Brain microvascular endothelial cell (primary cell): ENCODE measurements around the gene TRIM41.

Experiments
- DNase-seq: peaks from one replicate; pipeline ENCODE4 v3.0.0-alpha.2; 2020
- H3K27ac ChIP-seq: fragments of 250-450 bp; sonication (Bioruptor Pico); 2 replicates; pipeline ENCODE4 v1.5.1; 2020; ENCODE audit warnings: mild to moderate bottlenecking, moderate library complexity
- H3K27me3 ChIP-seq: fragments of 250-450 bp; sonication (Bioruptor Pico); replicated peaks from 2 replicates; pipeline ENCODE4 v1.5.1; 2020; ENCODE audit warnings: mild to moderate bottlenecking
- H3K36me3 ChIP-seq: fragments of 250-450 bp; sonication (Bioruptor Pico); replicated peaks from 2 replicates; pipeline ENCODE4 v1.5.1; 2020; ENCODE audit warnings: mild to moderate bottlenecking
- H3K4me3 ChIP-seq: 2 replicates; pipeline ENCODE4 v1.5.1; 2011; ENCODE audit warnings: low read depth, mild to moderate bottlenecking, control low read depth, low read length, moderate library complexity
- in situ Hi-C: cut with HindIII; loops from 2 replicates; pipeline ENCODE4 v1.10.0; 2017; ENCODE audit warnings: low sequenced_read_pairs, low pct_ligation_motif_present
- TF ChIP-seq, protein P1 (sequence below): IDR thresholded peaks from 2 replicates; pipeline ENCODE4 v1.5.1; 2011; ENCODE audit warnings: low read depth, mild to moderate bottlenecking, moderate library complexity, low read length, control low read depth, inconsistent platforms; ENCODE audit errors: missing control alignments

TRIM41 gene

DNA sequence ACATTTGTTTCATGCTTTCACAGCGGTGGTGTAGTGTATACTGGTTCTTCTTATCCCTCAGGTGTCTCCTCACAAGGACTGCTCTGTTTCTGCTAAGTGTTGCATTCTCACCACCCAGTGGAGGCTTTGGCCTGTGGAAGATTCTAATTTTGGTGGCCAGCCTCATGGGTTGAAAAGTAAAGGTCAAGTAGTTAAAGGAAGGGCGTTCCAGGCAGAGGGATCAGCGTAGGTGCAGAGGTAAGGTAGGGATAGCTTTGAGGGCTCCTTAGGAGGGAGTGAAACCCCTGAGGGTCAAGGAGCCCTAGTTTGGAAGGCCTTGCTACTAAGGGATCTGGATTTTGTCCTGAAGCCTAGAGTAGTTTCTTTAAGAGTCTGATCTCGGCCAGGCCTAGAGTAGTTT is 25.2 kb downstream of the TRIM41 start:
- H3K27ac ChIP-seq = peak overlapping the region; percentile 78

DNA sequence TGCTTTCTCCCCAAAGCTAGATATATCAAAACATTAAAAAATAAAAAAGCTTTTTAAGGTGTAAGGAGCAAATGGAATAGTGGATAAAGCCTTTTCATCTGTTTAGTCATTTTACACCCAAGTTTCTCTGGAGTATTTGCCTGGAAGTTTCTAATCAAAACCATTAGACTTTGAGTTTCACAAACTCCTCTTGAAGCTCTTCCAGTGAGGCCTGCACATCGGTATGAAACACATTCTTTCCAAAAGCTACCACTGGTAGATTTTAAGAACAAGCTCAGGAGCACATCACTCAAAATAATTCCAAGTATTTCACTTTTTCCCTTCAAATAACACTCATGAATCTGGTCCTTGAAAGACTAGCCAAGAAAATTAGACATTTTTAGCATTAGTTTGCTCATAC is 32.2 kb downstream of the TRIM41 start:
- Histone ChIP-seq H3K27me3 (no peaks in the 10 kb centered on the region), H3K27ac (no peak overlapping the region), H3K4me3 (no peak overlapping the region), H3K36me3 (peaks cover 22% of the 10 kb centered on the region)
- DNase-seq = no peak
- TF ChIP-seq, protein P1, sequence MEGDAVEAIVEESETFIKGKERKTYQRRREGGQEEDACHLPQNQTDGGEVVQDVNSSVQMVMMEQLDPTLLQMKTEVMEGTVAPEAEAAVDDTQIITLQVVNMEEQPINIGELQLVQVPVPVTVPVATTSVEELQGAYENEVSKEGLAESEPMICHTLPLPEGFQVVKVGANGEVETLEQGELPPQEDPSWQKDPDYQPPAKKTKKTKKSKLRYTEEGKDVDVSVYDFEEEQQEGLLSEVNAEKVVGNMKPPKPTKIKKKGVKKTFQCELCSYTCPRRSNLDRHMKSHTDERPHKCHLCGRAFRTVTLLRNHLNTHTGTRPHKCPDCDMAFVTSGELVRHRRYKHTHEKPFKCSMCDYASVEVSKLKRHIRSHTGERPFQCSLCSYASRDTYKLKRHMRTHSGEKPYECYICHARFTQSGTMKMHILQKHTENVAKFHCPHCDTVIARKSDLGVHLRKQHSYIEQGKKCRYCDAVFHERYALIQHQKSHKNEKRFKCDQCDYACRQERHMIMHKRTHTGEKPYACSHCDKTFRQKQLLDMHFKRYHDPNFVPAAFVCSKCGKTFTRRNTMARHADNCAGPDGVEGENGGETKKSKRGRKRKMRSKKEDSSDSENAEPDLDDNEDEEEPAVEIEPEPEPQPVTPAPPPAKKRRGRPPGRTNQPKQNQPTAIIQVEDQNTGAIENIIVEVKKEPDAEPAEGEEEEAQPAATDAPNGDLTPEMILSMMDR = no peak
- in situ Hi-C loops = no loop called here

More for the DNA sequence above, 25.2 kb downstream of the TRIM41 start:
- peak overlapping the region; percentile 88 for H3K4me3 ChIP-seq
- peaks cover 13% of the 10 kb centered on the region for H3K36me3 ChIP-seq
- DNase-seq = no peak
- no peaks in the 10 kb centered on the region for H3K27me3 ChIP-seq
- TF ChIP-seq, protein P1 = no peak
- in situ Hi-C loops = no loop called here

DNA sequence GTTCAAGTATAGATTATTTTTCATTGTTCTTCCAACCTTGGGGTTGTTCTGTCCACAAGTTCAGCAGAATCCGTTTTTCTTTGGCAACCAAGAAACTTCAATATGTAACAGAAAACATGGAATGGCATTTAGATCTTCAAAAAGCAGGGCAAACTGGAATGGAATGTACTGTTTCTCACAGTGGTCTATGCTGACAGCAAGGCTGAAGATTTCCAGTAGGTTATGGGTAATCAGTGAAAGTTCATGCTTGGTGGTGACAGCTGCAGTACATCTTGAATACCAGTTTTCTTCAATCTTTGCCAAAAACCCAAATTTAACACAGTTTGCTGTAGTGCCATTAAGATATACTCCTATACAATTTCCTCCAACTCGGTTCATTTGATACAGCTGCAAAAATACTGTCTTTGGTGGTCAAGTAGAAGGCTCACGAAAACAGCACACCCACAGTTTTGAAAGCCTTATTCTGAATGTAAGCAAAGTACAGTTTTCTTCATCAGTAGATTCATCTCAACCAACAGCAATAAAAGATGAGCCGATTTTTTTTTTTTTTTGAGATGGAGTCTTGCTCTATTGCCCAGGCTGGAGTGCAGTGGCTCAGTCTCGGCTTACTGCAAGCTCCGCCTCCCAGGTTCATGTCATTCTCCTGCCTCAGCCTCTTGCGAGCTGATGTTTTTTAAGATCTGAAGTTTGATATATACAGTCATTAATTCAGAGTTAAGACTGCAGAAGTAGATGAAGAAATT is 32.9 kb downstream of the TRIM41 start:
- Histone ChIP-seq H3K36me3 (peaks cover 22% of the 10 kb centered on the region), H3K4me3 (no peak overlapping the region), H3K27ac (no peak overlapping the region), H3K27me3 (no peaks in the 10 kb centered on the region)
- in situ Hi-C loops = no loop called here
- no peak for DNase-seq
- TF ChIP-seq, protein P1 = no peak

DNA sequence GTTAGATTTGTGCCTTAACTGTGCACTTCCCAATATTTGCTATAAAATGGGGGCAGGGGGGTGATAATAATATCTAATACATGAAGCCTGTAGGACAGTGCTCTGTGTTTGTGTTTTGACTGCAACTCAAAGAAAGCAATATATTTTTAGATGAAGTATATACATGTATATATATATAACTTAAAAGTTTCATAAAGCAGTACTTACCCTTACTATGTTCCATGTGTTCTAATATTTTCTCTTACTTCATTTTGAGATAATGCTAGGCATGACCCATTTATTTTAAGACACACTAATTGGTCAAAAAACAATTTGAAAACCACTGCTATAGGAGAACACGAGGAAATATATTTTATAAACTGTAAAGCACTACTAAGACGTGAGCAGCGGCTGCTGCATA is 35.5 kb downstream of the TRIM41 start:
- peak overlapping the region; percentile 89 for H3K4me3 ChIP-seq
- no peak overlapping the region for H3K27ac ChIP-seq
- TF ChIP-seq, protein P1 = no peak
- no peak for DNase-seq
- in situ Hi-C loops = no loop called here
- peaks cover 10% of the 10 kb centered on the region for H3K36me3 ChIP-seq
- no peaks in the 10 kb centered on the region for H3K27me3 ChIP-seq

DNA sequence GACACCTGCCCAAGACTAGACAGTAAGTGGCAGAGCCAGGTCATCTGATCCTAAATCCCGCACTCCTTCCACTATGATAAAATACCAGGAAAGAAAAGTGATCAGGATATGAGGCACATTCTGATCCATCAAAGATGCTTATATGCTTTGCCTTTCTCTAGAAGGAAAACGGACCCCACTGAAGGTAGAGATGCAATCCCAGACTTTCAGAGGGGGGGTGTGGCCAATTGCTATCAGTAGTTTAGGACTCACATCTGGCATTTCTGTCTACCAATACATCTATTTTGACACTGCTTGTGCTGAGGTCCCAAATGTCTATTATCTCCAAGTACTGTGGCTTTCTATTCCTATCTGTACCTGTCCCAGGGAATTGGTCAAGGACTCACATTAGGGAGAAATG is 36.2 kb downstream of the TRIM41 start:
- Histone ChIP-seq H3K36me3 (peaks cover 9% of the 10 kb centered on the region), H3K4me3 (peak overlapping the region; percentile 89), H3K27me3 (no peaks in the 10 kb centered on the region), H3K27ac (no peak overlapping the region)
- DNase-seq = no peak
- TF ChIP-seq, protein P1 = no peak
- in situ Hi-C loops = no loop called here
